HL-60 (cell line): ENCODE results near the gene FANCG.
A peak's percentile ranks its signal among the peaks of the same experiment; 100 is the strongest.

Experiments
- GABPA ChIP-seq: IDR thresholded peaks from 2 replicates; pipeline ENCODE4 v1.6.1; 2012; ENCODE audit warnings: low read depth
- POLR2AphosphoS5 ChIP-seq: IDR thresholded peaks from 2 replicates; pipeline ENCODE4 v1.6.1; 2012; ENCODE audit warnings: low read depth
- TF ChIP-seq, protein P1 (sequence below): IDR thresholded peaks from one replicate; pipeline ENCODE4 v1.5.1; 2011; ENCODE audit warnings: low read length, control low read depth, inconsistent platforms; ENCODE audit not compliant: insufficient read depth

DNA sequence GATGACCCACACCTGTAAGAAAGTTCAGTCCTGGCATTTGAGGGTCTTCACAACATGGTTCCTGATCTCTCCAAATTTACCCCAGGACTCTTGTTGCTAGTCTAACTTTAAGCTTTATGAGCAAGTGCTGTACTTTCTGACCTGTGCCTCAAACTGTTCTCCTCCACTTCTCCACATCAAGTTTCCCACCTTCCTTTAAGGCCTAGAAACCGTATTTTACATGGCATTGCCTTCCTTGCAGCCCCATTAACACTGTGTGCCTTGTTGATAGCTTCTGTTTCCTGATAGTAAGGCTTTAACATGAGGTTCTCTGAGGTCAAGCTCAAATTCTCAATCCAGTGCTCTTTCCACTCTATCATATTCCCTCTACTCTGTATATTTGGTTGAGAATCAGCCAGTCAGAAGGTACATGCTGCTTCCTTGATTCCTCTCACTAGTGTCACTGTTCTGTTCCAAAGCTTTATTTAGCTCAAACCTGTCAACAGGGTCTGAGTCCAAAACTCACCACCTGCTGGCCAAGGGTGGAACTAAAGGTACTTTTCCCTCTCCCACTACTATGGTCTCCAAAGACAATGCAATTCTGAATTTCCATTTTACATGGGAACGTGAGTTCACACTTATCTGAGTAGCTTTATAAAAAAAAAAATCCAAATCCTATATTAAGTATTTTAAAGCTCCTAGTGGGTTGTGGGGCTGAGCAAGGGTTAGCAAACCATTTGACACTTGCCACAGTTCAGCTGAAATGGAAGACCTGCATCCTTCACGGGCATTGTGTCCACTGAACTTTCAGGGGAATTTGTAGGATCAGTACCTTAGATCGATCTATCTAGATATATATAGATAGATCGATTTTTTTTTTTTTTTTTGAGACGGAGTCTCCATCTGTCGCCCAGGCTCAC is 28.4 kb downstream of the FANCG start:
- TF ChIP-seq POLR2AphosphoS5 = no peak
- TF ChIP-seq, protein P1, sequence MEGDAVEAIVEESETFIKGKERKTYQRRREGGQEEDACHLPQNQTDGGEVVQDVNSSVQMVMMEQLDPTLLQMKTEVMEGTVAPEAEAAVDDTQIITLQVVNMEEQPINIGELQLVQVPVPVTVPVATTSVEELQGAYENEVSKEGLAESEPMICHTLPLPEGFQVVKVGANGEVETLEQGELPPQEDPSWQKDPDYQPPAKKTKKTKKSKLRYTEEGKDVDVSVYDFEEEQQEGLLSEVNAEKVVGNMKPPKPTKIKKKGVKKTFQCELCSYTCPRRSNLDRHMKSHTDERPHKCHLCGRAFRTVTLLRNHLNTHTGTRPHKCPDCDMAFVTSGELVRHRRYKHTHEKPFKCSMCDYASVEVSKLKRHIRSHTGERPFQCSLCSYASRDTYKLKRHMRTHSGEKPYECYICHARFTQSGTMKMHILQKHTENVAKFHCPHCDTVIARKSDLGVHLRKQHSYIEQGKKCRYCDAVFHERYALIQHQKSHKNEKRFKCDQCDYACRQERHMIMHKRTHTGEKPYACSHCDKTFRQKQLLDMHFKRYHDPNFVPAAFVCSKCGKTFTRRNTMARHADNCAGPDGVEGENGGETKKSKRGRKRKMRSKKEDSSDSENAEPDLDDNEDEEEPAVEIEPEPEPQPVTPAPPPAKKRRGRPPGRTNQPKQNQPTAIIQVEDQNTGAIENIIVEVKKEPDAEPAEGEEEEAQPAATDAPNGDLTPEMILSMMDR = peak; percentile 20
- no peak for TF ChIP-seq GABPA
